GM19351 (cell line): ENCODE measurements around the gene SULT2B1.

Source experiments
- ATAC-seq: cut with Tn5 transposase; IDR thresholded peaks from one replicate; pipeline ENCODE4 v1.9.1; 2021; ENCODE audit warnings: mild to moderate bottlenecking, moderate library complexity; ENCODE audit not compliant: unreplicated experiment

Gene SULT2B1

DNA sequence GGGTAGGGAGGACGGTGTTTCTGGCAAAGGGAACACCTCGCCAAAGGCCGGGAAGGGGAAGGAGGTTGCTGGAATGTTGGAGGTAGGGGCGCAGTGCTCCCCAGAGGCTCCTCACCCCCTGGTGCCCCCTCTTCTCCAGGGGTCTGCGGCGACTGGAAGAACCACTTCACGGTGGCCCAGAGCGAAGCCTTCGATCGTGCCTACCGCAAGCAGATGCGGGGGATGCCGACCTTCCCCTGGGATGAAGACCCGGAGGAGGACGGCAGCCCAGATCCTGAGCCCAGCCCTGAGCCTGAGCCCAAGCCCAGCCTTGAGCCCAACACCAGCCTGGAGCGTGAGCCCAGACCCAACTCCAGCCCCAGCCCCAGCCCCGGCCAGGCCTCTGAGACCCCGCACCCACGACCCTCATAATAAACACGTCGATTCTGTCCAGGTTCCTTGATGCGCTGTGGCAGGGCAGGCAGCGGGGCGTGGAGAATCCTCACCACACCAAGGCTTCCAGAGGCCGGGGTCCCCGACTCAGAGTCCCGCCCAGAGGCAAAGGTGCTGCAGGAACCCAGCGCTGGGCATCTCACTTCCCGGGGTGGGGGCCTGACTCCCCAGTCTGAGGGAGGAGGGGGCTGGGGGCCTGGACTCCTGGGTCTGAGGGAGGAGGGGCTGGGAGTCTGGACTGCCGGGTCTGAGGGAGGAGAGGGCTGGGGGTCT lies 47.2 kb downstream of the SULT2B1 start:
- ATAC-seq: no peak

DNA sequence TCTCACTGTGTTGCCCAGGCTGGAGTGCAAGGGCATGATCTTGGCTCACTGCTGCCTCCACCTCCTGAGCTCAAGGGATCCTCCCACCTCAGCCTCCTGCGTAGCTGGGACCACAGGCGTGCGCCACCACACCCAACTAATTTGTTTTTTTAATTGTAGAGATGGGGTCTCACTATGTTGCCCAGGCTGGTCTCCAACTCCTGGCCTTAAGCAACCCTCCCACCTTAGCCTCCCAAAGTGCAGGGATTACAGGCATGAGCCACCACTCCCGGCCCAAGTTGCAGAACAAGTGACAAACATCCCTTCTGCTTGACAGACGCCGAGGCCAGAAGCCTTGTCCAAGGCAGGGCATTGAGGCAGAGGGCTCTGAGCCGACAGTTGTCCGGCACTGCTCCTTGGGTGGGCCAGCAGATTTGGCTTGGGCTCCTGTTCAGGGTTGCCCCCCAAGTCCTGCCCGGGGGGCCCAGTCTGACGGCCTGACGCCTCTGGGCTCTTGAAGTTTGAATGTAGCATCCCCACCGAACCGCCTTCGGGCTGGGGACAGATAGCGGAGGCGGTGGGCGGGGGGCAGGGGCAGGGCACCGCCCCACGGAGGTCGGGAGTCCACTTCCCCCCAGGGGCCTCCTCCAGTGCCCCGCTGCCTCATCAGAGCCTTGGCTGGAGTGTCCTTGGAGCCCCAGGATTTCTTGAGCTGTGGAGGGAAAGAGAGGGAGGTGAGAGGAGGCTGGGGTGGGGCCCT lies 48.9 kb downstream of the SULT2B1 start:
- no peak for ATAC-seq

- ATAC-seq: no peak
Measured at GRCh38 chr19:48603001-48603400, 51.0 kb downstream of the SULT2B1 start.

DNA sequence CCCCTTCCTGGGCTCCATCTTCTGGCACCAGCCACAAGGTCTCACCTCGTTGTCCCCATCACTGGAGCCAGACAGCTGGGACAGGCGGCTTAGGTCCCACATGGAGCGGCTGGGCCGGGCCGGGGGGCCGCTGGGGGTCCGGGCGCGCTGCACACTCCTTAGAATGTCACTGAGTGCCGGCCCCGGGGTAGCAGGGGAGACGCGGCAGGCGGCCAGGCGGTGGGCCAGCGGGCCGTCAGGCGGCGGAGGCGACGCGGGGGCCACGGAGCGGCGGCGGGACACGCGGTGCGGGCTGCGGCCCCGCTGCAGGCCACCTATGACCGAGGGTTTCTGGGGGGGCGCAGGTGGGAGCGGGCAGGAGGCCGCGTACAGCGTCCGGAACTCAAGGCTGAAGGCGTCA lies 51.5 kb downstream of the SULT2B1 start:
- no peak for ATAC-seq

DNA sequence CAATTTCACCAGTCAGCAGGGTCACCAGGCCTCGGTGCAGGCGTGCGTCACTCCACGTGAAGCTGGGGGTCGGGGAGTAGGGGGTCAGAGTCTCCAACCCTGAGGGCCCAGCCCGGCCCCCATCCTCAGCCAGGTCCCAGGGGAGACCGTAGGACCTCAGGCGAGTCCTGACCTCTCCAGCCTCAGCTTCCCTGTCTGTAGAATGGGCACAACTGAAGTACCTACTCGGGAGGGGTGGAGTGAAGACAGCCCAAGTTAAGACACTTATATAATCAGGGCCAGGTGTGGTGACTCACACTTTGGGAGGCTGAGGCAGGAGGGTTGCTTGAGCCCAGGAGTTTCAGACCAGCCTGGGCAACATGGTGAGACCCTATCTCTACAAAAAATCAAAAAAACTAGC lies 51.9 kb downstream of the SULT2B1 start:
- no peak for ATAC-seq

- ATAC-seq: no peak
Measured at GRCh38 chr19:48606463-48607358, 54.7 kb downstream of the SULT2B1 start, which contains the start of gene SPACA4. SPACA4 (plus strand) TSS chr19:48606742; CDS start chr19:48606979, 237 bp downstream.

GRCh38 chr19:48607359-48607755 lies 55.4 kb downstream of the SULT2B1 start:
- ATAC-seq: no peak

DNA sequence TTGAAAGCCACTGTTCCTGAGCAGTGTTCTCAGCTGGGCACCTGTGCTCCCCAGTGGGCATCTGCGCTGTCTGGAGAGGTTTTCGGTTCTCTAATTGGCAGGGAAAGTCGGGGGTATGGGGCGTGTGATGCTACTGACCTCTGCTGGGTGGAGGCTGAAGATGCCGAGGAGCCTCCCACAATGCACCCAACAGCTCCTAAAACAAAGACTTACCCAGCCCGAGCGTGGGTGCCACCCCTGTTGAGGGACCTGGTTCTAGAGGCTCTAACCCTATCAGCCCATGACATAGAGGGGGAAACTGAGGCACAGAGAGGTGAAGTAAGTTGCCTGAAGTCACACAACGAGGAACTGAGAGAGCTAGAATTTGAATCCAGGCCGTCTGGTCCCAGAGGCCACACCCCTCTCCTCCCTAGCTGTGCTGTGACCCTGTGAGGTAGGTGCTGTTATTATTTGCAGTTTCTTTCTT lies 56.9 kb downstream of the SULT2B1 start:
- no peak for ATAC-seq

DNA sequence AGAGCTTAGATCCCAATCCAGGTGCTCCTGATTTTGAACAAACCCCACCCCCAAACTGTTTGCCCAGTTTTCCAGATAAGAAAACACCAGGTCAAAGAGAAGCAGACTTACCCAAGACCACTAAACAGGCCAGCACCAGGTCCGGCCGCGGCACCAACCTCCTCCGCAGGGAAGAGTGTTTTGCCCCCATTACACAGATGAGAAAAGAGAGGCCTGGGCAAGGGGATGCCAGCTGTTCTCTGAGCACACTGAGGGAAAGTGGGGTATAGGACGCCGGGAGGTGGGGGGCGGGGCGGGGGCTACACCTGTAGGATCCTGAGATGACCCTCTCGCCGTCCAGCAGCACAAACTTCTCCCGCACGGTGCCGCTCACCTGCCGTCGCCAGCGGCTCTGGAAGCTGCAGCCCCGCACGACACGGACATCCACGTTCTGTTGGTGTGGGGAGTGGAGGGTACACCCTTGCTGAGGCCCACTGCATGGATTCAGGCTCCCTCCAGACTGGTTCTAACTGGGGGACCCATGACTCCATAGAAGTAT lies 57.7 kb downstream of the SULT2B1 start:
- no peak for ATAC-seq

DNA sequence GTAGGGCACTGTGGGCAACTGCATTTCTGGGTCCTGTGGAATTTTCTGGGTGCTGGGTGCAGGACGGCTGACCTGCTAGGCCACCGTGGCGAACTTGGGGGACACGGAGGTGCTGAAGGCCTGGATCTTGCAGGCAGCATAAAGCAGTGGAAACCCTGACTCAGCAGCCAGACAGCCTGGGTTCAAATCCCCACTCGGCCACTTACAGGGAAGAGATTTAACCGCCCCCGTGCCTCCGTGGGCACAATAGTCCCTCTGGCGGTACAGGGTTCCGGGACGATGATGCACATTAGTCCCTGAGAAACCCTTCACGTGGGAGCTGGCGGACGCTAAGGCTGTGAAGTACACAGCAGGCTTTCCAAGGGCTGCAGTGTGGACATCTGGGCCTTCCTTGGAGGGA lies 59.9 kb downstream of the SULT2B1 start:
- ATAC-seq: no peak

GRCh38 chr19:48613024-48613851 lies 61.3 kb downstream of the SULT2B1 start:
- ATAC-seq: no peak

DNA sequence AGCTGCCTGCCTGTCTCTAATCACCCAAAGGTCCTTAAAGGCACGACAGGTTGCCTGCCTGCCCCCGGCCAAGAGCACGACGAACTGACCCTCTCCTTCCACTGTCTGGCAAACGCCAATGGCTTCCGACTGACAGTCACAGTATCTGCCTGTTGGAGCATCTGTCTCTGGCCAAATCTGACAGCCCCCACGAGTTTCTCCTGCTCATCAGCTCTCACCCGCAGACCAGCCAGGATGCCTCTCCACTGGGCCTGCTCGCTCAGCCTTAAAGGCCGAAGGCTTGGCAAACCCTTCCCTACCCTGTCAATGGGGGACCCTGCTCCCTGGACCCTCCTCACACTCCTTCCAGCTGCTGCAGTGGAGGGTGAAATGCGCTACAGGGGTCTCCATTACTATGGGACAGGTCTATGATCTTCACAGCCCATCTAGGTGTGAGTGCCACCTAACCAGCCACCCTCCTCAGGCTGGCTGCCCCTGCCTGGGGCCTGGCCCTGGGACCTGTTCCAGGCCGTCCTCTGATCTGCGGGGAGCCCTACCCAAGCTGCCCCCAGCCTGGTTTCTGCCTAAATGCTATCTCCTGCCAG lies 62.0 kb downstream of the SULT2B1 start:
- no peak for ATAC-seq

- ATAC-seq: no peak
Measured at GRCh38 chr19:48614436-48615230, 62.7 kb downstream of the SULT2B1 start, which contains the start of gene FAM83E. FAM83E (minus strand) TSS chr19:48615076; CDS start chr19:48613372, 1,704 bp downstream.

GRCh38 chr19:48615231-48616040 lies 63.5 kb downstream of the SULT2B1 start:
- ATAC-seq: no peak

DNA sequence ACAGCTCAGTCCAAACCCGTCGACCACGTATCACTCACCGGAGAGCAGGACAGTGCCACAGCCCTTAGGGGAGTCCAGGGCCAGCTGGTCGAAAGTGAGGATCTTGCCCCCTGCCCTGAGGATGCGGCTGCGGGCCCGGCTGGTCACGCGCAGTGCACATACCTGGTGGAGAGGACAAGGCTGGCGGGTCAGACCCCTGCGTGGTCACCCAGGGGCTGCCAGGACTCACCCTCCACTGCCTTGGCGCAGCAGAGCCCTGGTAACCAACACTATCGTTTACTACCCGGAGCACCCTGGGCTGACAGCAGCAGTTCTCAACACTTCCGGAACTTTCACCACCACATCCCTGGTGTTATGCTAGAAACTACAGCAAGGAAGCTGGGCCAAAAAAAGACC lies 64.1 kb downstream of the SULT2B1 start:
- ATAC-seq: no peak

- ATAC-seq: no peak
Measured at GRCh38 chr19:48616491-48617056, 64.6 kb downstream of the SULT2B1 start.

DNA sequence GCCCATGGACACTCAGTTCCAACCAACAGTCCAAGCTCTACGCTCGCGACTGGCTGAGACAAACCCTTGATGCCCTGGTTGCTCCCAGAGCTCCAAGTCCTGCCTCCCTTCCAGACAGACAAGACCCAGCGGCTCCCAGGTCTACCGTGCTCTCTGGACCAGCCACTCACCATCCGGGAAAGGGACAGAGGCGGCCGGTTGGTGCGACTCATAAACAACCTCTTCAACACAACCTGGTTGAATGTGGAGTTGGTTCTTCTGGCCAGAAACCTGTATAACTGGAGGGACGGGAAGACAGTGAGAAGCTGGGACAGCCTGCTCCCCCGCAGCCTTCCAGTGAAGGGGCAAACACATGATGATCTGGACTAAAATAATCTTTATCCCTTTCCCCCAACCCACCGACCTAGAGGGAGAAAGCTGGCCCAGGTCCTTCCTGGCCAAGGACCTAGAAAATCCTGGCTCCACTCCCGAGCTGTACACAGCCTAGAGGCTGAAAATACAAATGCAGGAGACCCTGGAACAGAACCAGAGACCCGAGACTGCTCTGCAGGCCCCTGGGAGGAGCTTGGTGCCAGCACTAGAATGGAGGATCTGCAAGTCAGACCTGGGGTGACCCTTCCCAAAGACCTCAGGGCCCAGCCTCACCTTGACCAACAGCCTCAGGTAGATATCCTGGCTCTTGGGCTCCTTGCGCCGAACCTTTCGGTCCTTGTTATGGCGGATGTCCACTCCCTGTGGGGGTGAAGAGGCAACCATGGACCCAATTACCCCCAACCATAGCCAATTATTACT lies 65.4 kb downstream of the SULT2B1 start:
- ATAC-seq: no peak
